Measurements from ENCODE around the gene EYS.

GRCh38 chr6:63928613-63929012, 1778.4 kb downstream of the EYS start:
- TF ChIP-seq CTCF (IDR thresholded peaks at IDR 0.05 in 2 of 3, conservative IDR thresholded peaks at IDR 0.05 in 1 of 3; ENCODE audit: borderline replicate concordance in 1 of 3, insufficient read depth in 1 of 3, low read depth in 2 of 3, low read length in 2 of 3) (no peak), EGR1 (IDR thresholded peaks at IDR 0.05; ENCODE audit: low read depth) (no peak), POLR2A (IDR thresholded peaks at IDR 0.05; ENCODE audit: borderline replicate concordance, extremely low read depth, insufficient read depth, insufficient read length) (no peak), ZFX (IDR thresholded peaks at IDR 0.05) (no peak), ZBTB33 (IDR thresholded peaks at IDR 0.05; ENCODE audit: extremely low read depth, insufficient replicate concordance, low read length) (no peak), POLR2AphosphoS5 (IDR thresholded peaks at IDR 0.05; ENCODE audit: low read depth, low read length) (no peak), MAX (IDR thresholded peaks at IDR 0.05) (no peak)
